HCT116 (cell line): ENCODE data around the gene LGALS4. TPM values are rescaled to one million over a fixed set of nuclear protein-coding genes. Genes with fewer than 3 reads are reported as not detected.

ENCODE experiments used
- ATAC-seq: fragments of 200-7000 bp; cut with Tn5 transposase; 2 replicates; pipeline ENCODE4 v1.9.1; 2020; ENCODE audit warnings: mild to moderate bottlenecking, moderate library complexity
- BruUV-seq: library from RNA; stranded (reverse); fragments of 400-500 nt; replicated peaks from 2 replicates; lab custom pipeline; 2021; lab: Mats Ljungman, UMichigan
- CTCF ChIA-PET: fragments of 300-600 bp; sonication (Branson Sonifier 250); formaldehyde crosslinking; loops from one replicate; lab custom pipeline; 2021; ENCODE audit warnings: antibody characterized with exemption; lab: Charles Lee
- POLR2A ChIA-PET: fragments of 300-600, 350-600 bp; sonication (Branson Sonifier 250); formaldehyde crosslinking; loops from one replicate; lab custom pipeline; 2021; ENCODE audit warnings: antibody characterized with exemption; lab: Charles Lee
- RAD21 ChIA-PET, 2 experiments: fragments of 300-600 bp; sonication (Branson Sonifier 250); formaldehyde crosslinking; loops; one replicate each; lab custom pipeline; 2023; ENCODE audit warnings: low total read pairs in 2 of 2; ENCODE audit not compliant: uncharacterized antibody in 2 of 2, unreplicated experiment in 2 of 2, low non-redundant PET in 1 of 2; lab: Charles Lee
- DNase-seq: peaks from one replicate; pipeline ENCODE4 v3.0.0-alpha.2; 2010; ENCODE audit warnings: low read depth, low spot score
- H2AFZ ChIP-seq: fragments of 200-600 bp; shearing (Covaris generic), sonication (generic); 2 replicates; pipeline ENCODE4 v1.6.1; 2017; ENCODE audit warnings: low read depth, mixed run types, mixed read lengths, antibody characterized with exemption, low read length; ENCODE audit not compliant: poor library complexity, severe bottlenecking
- H3K27ac ChIP-seq: 2 replicates; pipeline ENCODE4 v1.5.1; 2012; ENCODE audit warnings: low read depth, low read length
- H3K27me3 ChIP-seq: fragments of 200-600 bp; sonication (generic); 2 replicates; pipeline ENCODE4 v1.6.1; 2016; ENCODE audit warnings: mixed run types, low read length, mixed read lengths; ENCODE audit not compliant: insufficient read depth
- H3K36me3 ChIP-seq, 2 experiments: fragments of 200-500 bp in 1 of 2; fragments of 200-600 bp in 1 of 2; sonication (Bioruptor generic) in 1 of 2; sonication (generic) in 1 of 2; 2 replicates each; pipeline versions ENCODE4 v1.5.1 to v1.6.1; 2014 to 2016; ENCODE audit warnings: low read length in 2 of 2, inconsistent platforms in 1 of 2, mixed read lengths in 1 of 2, mixed run types in 1 of 2; ENCODE audit not compliant: insufficient read depth in 2 of 2, control insufficient read depth in 1 of 2
- H3K4me1 ChIP-seq, 2 experiments: fragments of 200-600 bp in 1 of 2; sonication (generic) in 1 of 2; 2 replicates each; pipeline versions ENCODE4 v1.5.1 to v1.6.1; 2012 to 2017; ENCODE audit warnings: low read length in 2 of 2, inconsistent platforms in 1 of 2, mild to moderate bottlenecking in 1 of 2, mixed read lengths in 1 of 2, mixed run types in 1 of 2, moderate library complexity in 1 of 2; ENCODE audit not compliant: insufficient read depth in 2 of 2, control insufficient read depth in 1 of 2
- H3K4me2 ChIP-seq: fragments of 200-600 bp; sonication (generic); 2 replicates; pipeline ENCODE4 v1.6.1; 2017; ENCODE audit warnings: mixed run types, low read length, mixed read lengths
- H3K4me3 ChIP-seq, 2 experiments: fragments of 200-600 bp in 1 of 2; sonication (generic) in 1 of 2; replicated peaks in 1 of 2; 2 replicates each; pipeline ENCODE4 v1.5.1; 2011 to 2016; ENCODE audit warnings: low read length in 2 of 2, control low read depth in 1 of 2, low read depth in 1 of 2, mild to moderate bottlenecking in 1 of 2, mixed read lengths in 1 of 2, mixed run types in 1 of 2
- H3K79me2 ChIP-seq: fragments of 200-600 bp; sonication (generic); 2 replicates; pipeline ENCODE4 v1.6.1; 2017; ENCODE audit warnings: mild to moderate bottlenecking, mixed run types, low read length, moderate library complexity, mixed read lengths; ENCODE audit not compliant: insufficient read depth
- H3K9ac ChIP-seq: fragments of 200-600 bp; sonication (generic); 2 replicates; pipeline ENCODE4 v1.6.1; 2016; ENCODE audit warnings: low read length, mixed read lengths
- H3K9me2 ChIP-seq: fragments of 200-600 bp; sonication (generic), shearing (Covaris generic); 2 replicates; pipeline ENCODE4 v1.6.1; 2017; ENCODE audit warnings: mixed run types, mild to moderate bottlenecking, moderate library complexity; ENCODE audit not compliant: insufficient read depth
- H3K9me3 ChIP-seq, 2 experiments: fragments of 200-500 bp in 1 of 2; fragments of 200-600 bp in 1 of 2; sonication (Bioruptor generic) in 1 of 2; sonication (generic) in 1 of 2; 2 replicates each; pipeline ENCODE4 v1.6.1; 2014 to 2017; ENCODE audit warnings: low read length in 2 of 2, mixed read lengths in 2 of 2, inconsistent platforms in 1 of 2, low read depth in 1 of 2, mild to moderate bottlenecking in 1 of 2, mixed run types in 1 of 2, moderate library complexity in 1 of 2; ENCODE audit not compliant: control insufficient read depth in 1 of 2, insufficient read depth in 1 of 2
- H4K20me1 ChIP-seq: fragments of 200-600 bp; sonication (generic), shearing (Covaris generic); 2 replicates; pipeline ENCODE4 v1.6.1; 2017; ENCODE audit warnings: mixed run types, mild to moderate bottlenecking, moderate library complexity; ENCODE audit not compliant: insufficient read depth
- CTCF ChIP-seq, 3 experiments: fragments of 200-600 bp in 1 of 3; sonication (generic) in 1 of 3; IDR thresholded peaks in 2 of 3; conservative IDR thresholded peaks in 1 of 3; 2 replicates each; pipeline ENCODE4 v1.5.1; 2012 to 2017; ENCODE audit warnings: low read depth in 2 of 3, low read length in 2 of 3, antibody characterized with exemption in 1 of 3, borderline replicate concordance in 1 of 3, control low read depth in 1 of 3, mild to moderate bottlenecking in 1 of 3, mixed read lengths in 1 of 3, mixed run types in 1 of 3, moderate library complexity in 1 of 3; ENCODE audit not compliant: insufficient read depth in 1 of 3
- ELF1 ChIP-seq: IDR thresholded peaks from 2 replicates; pipeline ENCODE4 v1.6.1; 2012; ENCODE audit warnings: low read depth, borderline replicate concordance
- FOSL1 ChIP-seq: IDR thresholded peaks from 2 replicates; pipeline ENCODE4 v1.6.1; 2012; ENCODE audit warnings: low read depth
- JUND ChIP-seq: IDR thresholded peaks from 2 replicates; pipeline ENCODE4 v1.6.1; 2012
- MAX ChIP-seq: IDR thresholded peaks from 2 replicates; pipeline ENCODE4 v1.6.1; 2012
- POLR2AphosphoS5 ChIP-seq: IDR thresholded peaks from 2 replicates; pipeline ENCODE4 v1.6.1; 2011; ENCODE audit warnings: mild to moderate bottlenecking, low read depth, low read length, moderate library complexity
- RAD21 ChIP-seq: IDR thresholded peaks from 2 replicates; pipeline ENCODE4 v1.6.1; 2012; ENCODE audit warnings: low read depth, mild to moderate bottlenecking
- SIN3A ChIP-seq: IDR thresholded peaks from 2 replicates; pipeline ENCODE4 v1.6.1; 2012; ENCODE audit warnings: low read depth
- SP1 ChIP-seq: IDR thresholded peaks from 2 replicates; pipeline ENCODE4 v1.6.1; 2012; ENCODE audit warnings: low read depth
- SRF ChIP-seq: IDR thresholded peaks from 2 replicates; pipeline ENCODE4 v1.6.1; 2012; ENCODE audit warnings: low read depth
- ZFX ChIP-seq: fragments of 450-650 bp; IDR thresholded peaks from 2 replicates; pipeline ENCODE4 v1.6.1; 2017
- intact Hi-C: fragments of 100-400 bp; cut with micrococcal nuclease; formaldehyde crosslinking; loops from 2 replicates; pipeline ENCODE4 v1.10.0; 2022
- total RNA-seq: library from RNA; stranded (reverse); gene quantifications from one replicate; pipeline ENCODE4 v1.2.1, GENCODE V29; 2021; ENCODE audit not compliant: unreplicated experiment

LGALS4 gene
- total RNA-seq, 1 experiment from 2014 or later = 0.86 TPM

- Histone ChIP-seq H3K4me1 (peaks cover 0 to 26% of the 10 kb centered on the region in 2 experiments; a peak in 2 of 4 replicates), H3K79me2 (peaks cover 46% of the 10 kb centered on the region), H3K27me3 (no peaks in the 10 kb centered on the region), H3K9ac (peak overlapping the region; percentile 31), H3K36me3 (peaks cover 65 to 79% of the 10 kb centered on the region in 2 experiments), H2AFZ (no peak overlapping the region), H3K27ac (peak overlapping the region; percentile 15), H3K9me3 (no peaks in the 10 kb centered on the region), H3K4me3 (no peak overlapping the region), H3K9me2 (no peaks in the 10 kb centered on the region), H3K4me2 (peak overlapping the region; percentile 23; the same call in 1 of the 2 replicates), H4K20me1 (peaks cover 19% of the 10 kb centered on the region; the same call in 1 of the 2 replicates)
- intact Hi-C loops = no loop called here
- DNase-seq (no peak), ATAC-seq (0 out of 2 replicates have a peak, but pooled peaks have one; percentile 1)
- ChIA-PET RAD21 (no interaction called here), CTCF (no interaction called here), POLR2A (interaction anchor here (1.2 to 3.0 kb wide), 3 partner anchors 9 to 194 kb away, joined by 3 to 16 read pairs (median 10); no protein-coding TSS in a partner anchor)
- BruUV-seq = no TSS peak
- TF ChIP-seq SIN3A (peak; percentile 24; the same call in 1 of the 2 replicates), ZFX (no peak), POLR2AphosphoS5 (peak; percentile 49)
Observed at GRCh38 chr19:38838986-38839761, 26.4 kb upstream of the LGALS4 start.

- peaks cover 59 to 71% of the 10 kb centered on the region in 2 experiments for H3K36me3 ChIP-seq
- H3K9ac ChIP-seq = peak overlapping the region; percentile 31
- intact Hi-C loops = no loop called here
- peaks cover 38% of the 10 kb centered on the region for H3K79me2 ChIP-seq
- TF ChIP-seq JUND = peak; percentile 68; the same call in 1 of the 2 replicates
- peak; percentile 62 for TF ChIP-seq FOSL1
- peak; percentile 15; the same call in 1 of the 2 replicates for TF ChIP-seq MAX
- TF ChIP-seq RAD21 = peak; percentile 58
- TF ChIP-seq SIN3A = 0 out of 2 replicates have a peak, but pooled peaks have one; percentile 26
- peak; percentile 44; the same call in 1 of the 2 replicates for TF ChIP-seq SP1
- TF ChIP-seq POLR2AphosphoS5 = peak; percentile 44; the same call in 1 of the 2 replicates
- no peak for TF ChIP-seq SRF
- TF ChIP-seq CTCF (IDR thresholded peaks at IDR 0.05 in 2 of 3, conservative IDR thresholded peaks at IDR 0.05 in 1 of 3; ENCODE audit: borderline replicate concordance in 1 of 3, insufficient read depth in 1 of 3, low read depth in 2 of 3, low read length in 2 of 3) = 0 out of 6 replicates have a peak, but pooled peaks of 1 of the 3 experiments have one; percentile 9
- TF ChIP-seq ELF1 = no peak
- CTCF ChIA-PET = interaction anchor here (0.9 to 1.4 kb wide), 3 partner anchors 69 to 436 kb away, joined by 3 to 4 read pairs (median 4); partner anchors contain the start of gene FAM98C
- no peaks in the 10 kb centered on the region for H3K9me3 ChIP-seq
- H3K9me2 ChIP-seq = no peaks in the 10 kb centered on the region
- no peak overlapping the region for H2AFZ ChIP-seq
- ATAC-seq (peak; percentile 50), DNase-seq (peak; percentile 46)
- H3K4me2 ChIP-seq = peak overlapping the region; percentile 23; the same call in 1 of the 2 replicates
- H3K27me3 ChIP-seq = no peaks in the 10 kb centered on the region
- peaks cover 19% of the 10 kb centered on the region; the same call in 1 of the 2 replicates for H4K20me1 ChIP-seq
- no peak overlapping the region for H3K4me3 ChIP-seq
- peaks cover 0 to 26% of the 10 kb centered on the region in 2 experiments; a peak in 2 of 4 replicates for H3K4me1 ChIP-seq
- peak overlapping the region; percentile 15 for H3K27ac ChIP-seq
- RAD21 ChIA-PET = no interaction called here
- POLR2A ChIA-PET = interaction anchor here (2.4 to 3.0 kb wide), 2 partner anchors 10 to 16 kb away, joined by 10 to 16 read pairs; no protein-coding TSS in a partner anchor
- BruUV-seq = no TSS peak
Observed at GRCh38 chr19:38838208-38838985, 25.7 kb upstream of the LGALS4 start.
